ENCODE data around the gene MRPL43. TPM values are rescaled to one million over a fixed set of nuclear protein-coding genes. Genes with fewer than 3 reads are reported as not detected.

Gene MRPL43
- total and polyA plus RNA-seq, 4 donors, result 30.5 to 76.0 (median 57.8) TPM

GRCh38 chr10:100970076-100970913 is 17.0 kb downstream of the MRPL43 start:
- Histone ChIP-seq H3K9me3 (ENCODE audit: control insufficient read depth in 4 of 4, low read length in 3 of 4) (no peaks in the 10 kb centered on the region), H3K27ac (ENCODE audit: low read depth in 1 of 2, low read length in 2 of 2) (peak overlapping the region; percentile 0 to 65), H3K27me3 (ENCODE audit: control insufficient read depth in 4 of 4, insufficient read depth in 4 of 4, low read length in 3 of 4) (no peaks in the 10 kb centered on the region), H3K36me3 (ENCODE audit: control insufficient read depth in 4 of 4, insufficient read depth in 3 of 4, low read depth in 1 of 4, low read length in 3 of 4) (peaks cover 0 to 8% (median 1%) of the 10 kb centered on the region in 4 donors), H3K4me3 (ENCODE audit: low read depth in 1 of 3, low read length in 3 of 3) (peak overlapping the region; percentile 64 to 86 (median 77)), H3K9ac (ENCODE audit: low read depth in 1 of 2, low read length in 2 of 2) (peak overlapping the region in 1 of 2 donors; percentile 18), H3K4me1 (ENCODE audit: control insufficient read depth in 4 of 4, insufficient read depth in 4 of 4, low read length in 3 of 4) (peaks cover 17 to 51% (median 39%) of the 10 kb centered on the region in 4 donors)
- WGBS, result 21% methylated on average over 13 of the region's 13 CpGs
- peak; percentile 79 for DNase-seq (ENCODE audit: low spot score)
- TF ChIP-seq GABPA (IDR thresholded peaks at IDR 0.05 in 1 of 2, conservative IDR thresholded peaks at IDR 0.05 in 1 of 2), result no peak
- TF ChIP-seq ATF3 (IDR thresholded peaks at IDR 0.05), result no peak
- no peak for TF ChIP-seq JUND (IDR thresholded peaks at IDR 0.05)
- TF ChIP-seq ZBTB33 (IDR thresholded peaks at IDR 0.05), result no peak
- TF ChIP-seq FOXA1 (IDR thresholded peaks at IDR 0.05), result no peak
- no peak for TF ChIP-seq MAX (IDR thresholded peaks at IDR 0.05)
- peak; percentile 53 for TF ChIP-seq NR2F2 (IDR thresholded peaks at IDR 0.05)
- TF ChIP-seq HNF4G (IDR thresholded peaks at IDR 0.05), result peak; percentile 64
- no peak for TF ChIP-seq EGR1 (IDR thresholded peaks at IDR 0.05; ENCODE audit: low read depth in 2 of 2)
- TF ChIP-seq HNF4A (conservative IDR thresholded peaks at IDR 0.05), result peak; percentile 91 to 94
- peak; percentile 86 to 87 for TF ChIP-seq RXRA (IDR thresholded peaks at IDR 0.05)
- TF ChIP-seq SP1 (IDR thresholded peaks at IDR 0.05), result peak; percentile 60
- no peak for TF ChIP-seq CTCF (IDR thresholded peaks at IDR 0.05; ENCODE audit: low read depth, low read length, missing input control)
- TF ChIP-seq FOXA2 (IDR thresholded peaks at IDR 0.05), result no peak
- TF ChIP-seq TAF1 (conservative IDR thresholded peaks at IDR 0.05), result no peak
- TF ChIP-seq RAD21 (IDR thresholded peaks at IDR 0.05), result no peak
- TF ChIP-seq YY1 (IDR thresholded peaks at IDR 0.05), result no peak
- TF ChIP-seq REST (IDR thresholded peaks at IDR 0.05), result no peak
